IMR-90 (cell line): ENCODE measurements around the gene DNAJC6. TPM values are rescaled to one million over a fixed set of nuclear protein-coding genes. Genes with fewer than 3 reads are reported as not detected.

Experiments
- ATAC-seq: fragments of 200-7000 bp; cut with Tn5 transposase; 2 replicates; pipeline ENCODE4 v1.9.1; 2020; ENCODE audit warnings: low read depth, mild to moderate bottlenecking, moderate library complexity
- BruUV-seq: library from RNA; stranded (reverse); fragments of 400-500 nt; replicated peaks from 2 replicates; lab custom pipeline; 2021; lab: Mats Ljungman, UMichigan
- CTCF ChIA-PET: fragments of 300-600 bp; formaldehyde crosslinking; extraction: SDS; loops from one replicate; lab custom pipeline; 2021; ENCODE audit warnings: antibody characterized with exemption; lab: Yijun Ruan, JAX
- POLR2A ChIA-PET: fragments of 300-600 bp; sonication (Branson Sonifier 250); formaldehyde crosslinking; loops from one replicate; lab custom pipeline; 2022; ENCODE audit warnings: antibody characterized with exemption; ENCODE audit not compliant: unreplicated experiment; lab: Charles Lee
- DNase-seq: peaks from one replicate; pipeline ENCODE4 v3.0.0; 2013
- H2AFZ ChIP-seq: replicated peaks from 2 replicates; pipeline ENCODE3; 2013; ENCODE audit warnings: low read length, mild to moderate bottlenecking; ENCODE audit not compliant: poor library complexity
- H2AK5ac ChIP-seq: 2 replicates; pipeline ENCODE4 v1.6.1; 2013; ENCODE audit warnings: low read depth, low read length, inconsistent platforms
- H2AK9ac ChIP-seq: replicated peaks from 2 replicates; pipeline ENCODE3; 2013; ENCODE audit warnings: mild to moderate bottlenecking, low read depth, low read length, moderate library complexity; ENCODE audit not compliant: poor library complexity
- H2BK120ac ChIP-seq: 2 replicates; pipeline ENCODE4 v1.6.1; 2013; ENCODE audit warnings: low read depth, low read length, inconsistent platforms
- H2BK15ac ChIP-seq: 3 replicates; pipeline ENCODE4 v1.6.1; 2013; ENCODE audit warnings: low read depth, low read length, inconsistent platforms
- H2BK20ac ChIP-seq: 2 replicates; pipeline ENCODE4 v1.6.1; 2013; ENCODE audit warnings: low read depth, mild to moderate bottlenecking, inconsistent platforms, low read length, moderate library complexity
- H2BK5ac ChIP-seq: 2 replicates; pipeline ENCODE4 v1.6.1; 2013; ENCODE audit warnings: mild to moderate bottlenecking, low read depth, low read length, inconsistent platforms; ENCODE audit not compliant: poor library complexity, severe bottlenecking
- H3K14ac ChIP-seq: replicated peaks from 2 replicates; pipeline ENCODE4 v1.6.1; 2013; ENCODE audit warnings: low read depth, low read length, inconsistent platforms
- H3K18ac ChIP-seq: 2 replicates; pipeline ENCODE4 v1.6.1; 2013; ENCODE audit warnings: low read depth, low read length, control low read depth
- H3K23ac ChIP-seq: 2 replicates; pipeline ENCODE4 v1.6.1; 2013; ENCODE audit warnings: low read depth, low read length, inconsistent platforms
- H3K27ac ChIP-seq: 2 replicates; pipeline ENCODE4 v1.5.1; 2013; ENCODE audit warnings: mild to moderate bottlenecking, control low read depth, low read length; ENCODE audit not compliant: insufficient read depth
- H3K27me3 ChIP-seq: 2 replicates; pipeline ENCODE4 v1.6.1; 2013; ENCODE audit warnings: low read length; ENCODE audit not compliant: control insufficient read depth, insufficient read depth
- H3K36me3 ChIP-seq: 2 replicates; pipeline ENCODE4 v1.6.1; 2013; ENCODE audit warnings: low read length, mixed read lengths; ENCODE audit not compliant: control insufficient read depth, insufficient read depth
- H3K4ac ChIP-seq: 2 replicates; pipeline ENCODE4 v1.6.1; 2013; ENCODE audit warnings: low read depth, low read length, inconsistent platforms
- H3K4me1 ChIP-seq: 2 replicates; pipeline ENCODE4 v1.6.1; 2013; ENCODE audit warnings: low read length, mixed read lengths; ENCODE audit not compliant: control insufficient read depth, insufficient read depth
- H3K4me2 ChIP-seq: 2 replicates; pipeline ENCODE4 v1.6.1; 2013; ENCODE audit warnings: low read depth, mild to moderate bottlenecking, control low read depth, low read length, moderate library complexity
- H3K4me3 ChIP-seq: 2 replicates; pipeline ENCODE4 v1.5.1; 2013; ENCODE audit warnings: low read depth, mild to moderate bottlenecking, control low read depth, low read length, moderate library complexity; ENCODE audit not compliant: insufficient read depth
- H3K56ac ChIP-seq: 2 replicates; pipeline ENCODE4 v1.6.1; 2013; ENCODE audit warnings: low read length, inconsistent platforms; ENCODE audit not compliant: insufficient read depth; ENCODE audit errors: extremely low read depth
- H3K79me1 ChIP-seq, 2 experiments: 2 replicates each; pipeline ENCODE4 v1.6.1; 2013; ENCODE audit warnings: low read length in 2 of 2, inconsistent platforms in 1 of 2, low read depth in 1 of 2
- H3K9ac ChIP-seq: 2 replicates; pipeline ENCODE4 v1.6.1; 2013; ENCODE audit warnings: low read depth, low read length, control low read depth
- H3K9me1 ChIP-seq: 2 replicates; pipeline ENCODE4 v1.6.1; 2013; ENCODE audit warnings: low read length, inconsistent platforms; ENCODE audit not compliant: insufficient read depth
- H3K9me3 ChIP-seq: 2 replicates; pipeline ENCODE4 v1.6.1; 2013; ENCODE audit warnings: low read length; ENCODE audit not compliant: control insufficient read depth, insufficient read depth
- H4K20me1 ChIP-seq: 2 replicates; pipeline ENCODE4 v1.6.1; 2013; ENCODE audit warnings: low read length, inconsistent platforms; ENCODE audit not compliant: insufficient read depth
- H4K5ac ChIP-seq: 2 replicates; pipeline ENCODE4 v1.6.1; 2013; ENCODE audit warnings: mild to moderate bottlenecking, low read depth, low read length, control low read depth
- H4K8ac ChIP-seq, 2 experiments: 2 replicates each; pipeline ENCODE4 v1.6.1; 2013; ENCODE audit warnings: low read depth in 2 of 2, low read length in 2 of 2, control low read depth in 1 of 2, inconsistent platforms in 1 of 2
- H4K91ac ChIP-seq: 2 replicates; pipeline ENCODE4 v1.6.1; 2013; ENCODE audit warnings: low read depth, low read length, inconsistent platforms; ENCODE audit not compliant: insufficient read depth
- MXI1 ChIP-seq: IDR thresholded peaks from 2 replicates; pipeline ENCODE4 v1.6.1; 2012; ENCODE audit warnings: low read depth, mild to moderate bottlenecking, low read length, moderate library complexity, borderline replicate concordance
- NFE2L2 ChIP-seq: fragments of 150-350 bp; IDR thresholded peaks from 2 replicates; pipeline ENCODE4 v1.6.1; 2016; ENCODE audit warnings: low read depth, mild to moderate bottlenecking, low read length
- RFX5 ChIP-seq: IDR thresholded peaks from 2 replicates; pipeline ENCODE4 v1.8.0; 2012; ENCODE audit warnings: low read depth, mild to moderate bottlenecking, low read length, moderate library complexity
- SMC3 ChIP-seq: fragments of 150-350 bp; IDR thresholded peaks from 2 replicates; pipeline ENCODE4 v1.6.1; 2016; ENCODE audit warnings: low read depth, mild to moderate bottlenecking, antibody characterized with exemption, low read length, moderate library complexity
- WGBS, 2 experiments: methylation state at CpG; one replicate each; pipeline versions ENCODE4 v1.1.5 to v1.1.7; 2013; ENCODE audit warnings: missing lambda C conversion rate in 2 of 2; ENCODE audit not compliant: insufficient read length in 1 of 2; ENCODE audit errors: extremely low coverage in 2 of 2; 5-methylcytosine and 5-hydroxymethylcytosine counted together
- dilution Hi-C: fragments of 300-500 bp; cut with HindIII; formaldehyde crosslinking; loops from one replicate; pipeline ENCODE4 v1.14.3; 2018; ENCODE audit warnings: low sequenced_read_pairs; ENCODE audit not compliant: unreplicated experiment
- in situ Hi-C: fragments of 300-500 bp; cut with MboI; formaldehyde crosslinking; loops from 3 replicates; pipeline ENCODE4 v1.14.3; 2019; ENCODE audit warnings: low sequenced_read_pairs, inconsistent platforms, mixed read lengths
- intact Hi-C: fragments of 100-400 bp; cut with micrococcal nuclease; formaldehyde crosslinking; loops from 2 replicates; pipeline ENCODE4 v1.10.0; 2022
- polyA plus RNA-seq, 3 experiments: library from polyadenylated mRNA; depleted of rRNA; stranded (reverse); fragments of >200 nt; gene quantifications; 2 replicates each; pipeline ENCODE4 v1.2.3, GENCODE V29; 2012; ENCODE audit warnings: low replicate concordance in 1 of 3
- total RNA-seq: library from RNA; depleted of rRNA; stranded (reverse); fragments of >200 nt; gene quantifications from 2 replicates; pipeline ENCODE4 v1.2.3, GENCODE V29; 2012
- TF ChIP-seq, protein P1 (sequence below): conservative IDR thresholded peaks from 2 replicates; pipeline ENCODE4 v1.5.1; 2012; ENCODE audit warnings: mild to moderate bottlenecking, low read depth, low read length, improper control_type of control experiment
- TF ChIP-seq, protein P2 (sequence below): fragments of 150-350 bp; IDR thresholded peaks from 2 replicates; pipeline ENCODE4 v1.6.1; 2017; ENCODE audit warnings: mild to moderate bottlenecking, antibody characterized with exemption, low read length, low read depth
- TF ChIP-seq, protein P3 (sequence below): fragments of 150-350 bp; IDR thresholded peaks from 2 replicates; pipeline ENCODE4 v1.6.1; 2016; ENCODE audit warnings: low read depth, mild to moderate bottlenecking, low read length, moderate library complexity, borderline replicate concordance

DNAJC6 gene
- total and polyA plus RNA-seq, 2 of the 4 experiments (the other 2 are of a cell fraction): 0.05 to 0.18 TPM

DNA sequence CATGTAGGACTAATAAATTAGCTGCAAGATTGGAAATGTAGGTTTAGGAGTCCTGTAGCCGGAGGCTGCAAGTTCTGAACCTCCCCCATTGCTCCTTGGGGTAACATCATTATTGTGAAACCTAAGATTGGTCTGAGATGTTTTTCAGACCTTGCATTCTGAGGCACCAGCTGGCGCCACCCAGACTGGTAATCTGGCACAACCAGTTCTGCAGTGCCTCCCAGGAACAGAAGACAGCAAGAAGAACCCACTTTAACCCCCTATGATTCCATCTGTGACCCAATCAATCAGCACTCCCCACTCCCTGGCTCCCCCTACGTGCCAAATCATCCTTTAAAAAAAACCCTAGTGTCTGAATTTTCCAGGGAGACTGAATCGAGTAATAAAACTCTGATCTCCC is 11.6 kb upstream of the DNAJC6 start:
- Histone ChIP-seq H2AFZ (no peak overlapping the region), H3K4me1 (no peaks in the 10 kb centered on the region), H3K18ac (no peak overlapping the region), H3K9me3 (no peaks in the 10 kb centered on the region), H2AK9ac (no peak overlapping the region), H4K91ac (no peak overlapping the region), H3K4ac (no peak overlapping the region), H2BK15ac (no peak overlapping the region), H2BK20ac (no peak overlapping the region), H4K5ac (no peak overlapping the region), H3K27me3 (no peaks in the 10 kb centered on the region), H2BK120ac (no peak overlapping the region), H3K56ac (no peak overlapping the region), H3K9me1 (no peaks in the 10 kb centered on the region), H2BK5ac (no peak overlapping the region), H4K20me1 (no peaks in the 10 kb centered on the region), H3K14ac (no peak overlapping the region), H3K9ac (no peak overlapping the region), H3K36me3 (no peaks in the 10 kb centered on the region), H2AK5ac (no peak overlapping the region), H3K4me3 (no peak overlapping the region), H3K23ac (no peak overlapping the region), H3K4me2 (no peak overlapping the region), H3K79me1 (no peaks in the 10 kb centered on the region), H4K8ac (no peak overlapping the region), H3K27ac (no peak overlapping the region)
- DNase-seq (no peak), ATAC-seq (no peak)
- ChIA-PET POLR2A (no interaction called here), CTCF (no interaction called here)
- WGBS, 2 experiments: no CpG with 5 or more reads among the region's 4 CpGs
- TF ChIP-seq, protein P1, sequence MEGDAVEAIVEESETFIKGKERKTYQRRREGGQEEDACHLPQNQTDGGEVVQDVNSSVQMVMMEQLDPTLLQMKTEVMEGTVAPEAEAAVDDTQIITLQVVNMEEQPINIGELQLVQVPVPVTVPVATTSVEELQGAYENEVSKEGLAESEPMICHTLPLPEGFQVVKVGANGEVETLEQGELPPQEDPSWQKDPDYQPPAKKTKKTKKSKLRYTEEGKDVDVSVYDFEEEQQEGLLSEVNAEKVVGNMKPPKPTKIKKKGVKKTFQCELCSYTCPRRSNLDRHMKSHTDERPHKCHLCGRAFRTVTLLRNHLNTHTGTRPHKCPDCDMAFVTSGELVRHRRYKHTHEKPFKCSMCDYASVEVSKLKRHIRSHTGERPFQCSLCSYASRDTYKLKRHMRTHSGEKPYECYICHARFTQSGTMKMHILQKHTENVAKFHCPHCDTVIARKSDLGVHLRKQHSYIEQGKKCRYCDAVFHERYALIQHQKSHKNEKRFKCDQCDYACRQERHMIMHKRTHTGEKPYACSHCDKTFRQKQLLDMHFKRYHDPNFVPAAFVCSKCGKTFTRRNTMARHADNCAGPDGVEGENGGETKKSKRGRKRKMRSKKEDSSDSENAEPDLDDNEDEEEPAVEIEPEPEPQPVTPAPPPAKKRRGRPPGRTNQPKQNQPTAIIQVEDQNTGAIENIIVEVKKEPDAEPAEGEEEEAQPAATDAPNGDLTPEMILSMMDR: no peak
- TF ChIP-seq RFX5 (no peak), SMC3 (no peak), MXI1 (no peak), NFE2L2 (no peak)
- TF ChIP-seq, protein P2, sequence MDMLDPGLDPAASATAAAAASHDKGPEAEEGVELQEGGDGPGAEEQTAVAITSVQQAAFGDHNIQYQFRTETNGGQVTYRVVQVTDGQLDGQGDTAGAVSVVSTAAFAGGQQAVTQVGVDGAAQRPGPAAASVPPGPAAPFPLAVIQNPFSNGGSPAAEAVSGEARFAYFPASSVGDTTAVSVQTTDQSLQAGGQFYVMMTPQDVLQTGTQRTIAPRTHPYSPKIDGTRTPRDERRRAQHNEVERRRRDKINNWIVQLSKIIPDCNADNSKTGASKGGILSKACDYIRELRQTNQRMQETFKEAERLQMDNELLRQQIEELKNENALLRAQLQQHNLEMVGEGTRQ: no peak
- TF ChIP-seq, protein P3, sequence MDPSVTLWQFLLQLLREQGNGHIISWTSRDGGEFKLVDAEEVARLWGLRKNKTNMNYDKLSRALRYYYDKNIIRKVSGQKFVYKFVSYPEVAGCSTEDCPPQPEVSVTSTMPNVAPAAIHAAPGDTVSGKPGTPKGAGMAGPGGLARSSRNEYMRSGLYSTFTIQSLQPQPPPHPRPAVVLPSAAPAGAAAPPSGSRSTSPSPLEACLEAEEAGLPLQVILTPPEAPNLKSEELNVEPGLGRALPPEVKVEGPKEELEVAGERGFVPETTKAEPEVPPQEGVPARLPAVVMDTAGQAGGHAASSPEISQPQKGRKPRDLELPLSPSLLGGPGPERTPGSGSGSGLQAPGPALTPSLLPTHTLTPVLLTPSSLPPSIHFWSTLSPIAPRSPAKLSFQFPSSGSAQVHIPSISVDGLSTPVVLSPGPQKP: no peak
- dilution Hi-C loops: no loop called here
- intact Hi-C loops: no loop called here
- no TSS peak for BruUV-seq
- in situ Hi-C loops: no loop called here
